Left cardiac atrium (tissue), 4 donors: Measurements from ENCODE around the gene ESRRG. TPM values are rescaled to one million over a fixed set of nuclear protein-coding genes. Genes with fewer than 3 reads are reported as not detected.
"Not testable (repeated sequence)": the region's sequence is repeated elsewhere in the genome, so short reads cannot be mapped to it uniquely, and the experiment has no call there.

Experiments
- ATAC-seq, 2 donors: fragments of 200-7000 bp; cut with Tn5 transposase; one replicate each; pipeline ENCODE4 v1.9.1; 2020; ENCODE audit warnings: mild to moderate bottlenecking in 2 of 2, moderate library complexity in 2 of 2
- DNase-seq: peaks from one replicate; pipeline ENCODE4 v3.0.0-alpha.2; 2020
- intact Hi-C, 2 donors: fragments of 100-400 bp; cut with DNase I; formaldehyde crosslinking; loops; one replicate each; pipeline versions ENCODE4 v1.14.1 to v1.15.1; 2022 to 2023
- total RNA-seq, 2 donors: library from RNA; stranded (reverse); fragmentation: NEBNext Ultra II Directional; extraction: Animal tissue kit (Norgen Biotek cat#: 25700); gene quantifications; one replicate each; pipeline ENCODE4 v1.2.1, GENCODE V29; 2021
- donor health status: DM: no; HTN: yes; CAD: no.
- donor health status: DM: no; HTN: yes; CAD: no; lungs with severe emphysema.
- donor health status: DM: yes; HTN: yes; CAD: no.
- donor health status: Dilated cardiomyopathy.

ESRRG gene
- total RNA-seq, 2 donors from 2014 or later: 17.5 to 29.5 TPM

GRCh38 chr1:216710598-216711333 lies 12.5 kb downstream of the ESRRG start:
- ATAC-seq: peak in 1 of 2 donors; percentile 44
- intact Hi-C loops: no loop called here
- no peak for DNase-seq

GRCh38 chr1:216710055-216710454 lies 13.2 kb downstream of the ESRRG start:
- DNase-seq (no peak), ATAC-seq (peak; percentile 47 to 73)
- intact Hi-C loops: no loop called here

GRCh38 chr1:216705676-216706075 lies 17.6 kb downstream of the ESRRG start:
- DNase-seq (no peak), ATAC-seq (no peak)
- intact Hi-C loops: no loop called here

- DNase-seq, intact Hi-C loops, ATAC-seq: not testable (repeated sequence)
Measured at GRCh38 chr1:216704065-216704464, 19.2 kb downstream of the ESRRG start.

- no peak for ATAC-seq
Measured at GRCh38 chr1:216702170-216702569, 21.1 kb downstream of the ESRRG start.

GRCh38 chr1:216700779-216701178 lies 22.4 kb downstream of the ESRRG start:
- ATAC-seq (no peak), DNase-seq (no peak)
- intact Hi-C loops: no loop called here

More at GRCh38 chr1:216702170-216702569, 21.1 kb downstream of the ESRRG start:
- DNase-seq: no peak
- intact Hi-C loops: no loop called here

- intact Hi-C loops: no loop called here
- ATAC-seq (no peak), DNase-seq (no peak)
Measured at GRCh38 chr1:216691710-216692109, 31.5 kb downstream of the ESRRG start.

- intact Hi-C loops: no loop called here
- DNase-seq (no peak), ATAC-seq (no peak)
Measured at GRCh38 chr1:216690603-216691002, 32.6 kb downstream of the ESRRG start.

GRCh38 chr1:216688127-216688657 lies 35.0 kb downstream of the ESRRG start:
- ATAC-seq (no peak), DNase-seq (no peak)
- intact Hi-C loops: no loop called here

GRCh38 chr1:216686860-216687766 lies 36.1 kb downstream of the ESRRG start:
- intact Hi-C loops: no loop called here
- ATAC-seq (peak; percentile 64 to 74), DNase-seq (no peak)

GRCh38 chr1:216682752-216683151 lies 40.5 kb downstream of the ESRRG start:
- ATAC-seq (peak in 1 of 2 donors; percentile 15), DNase-seq (no peak)
- intact Hi-C loops: no loop called here

GRCh38 chr1:216679108-216679507 lies 44.1 kb downstream of the ESRRG start:
- intact Hi-C loops: no loop called here
- DNase-seq (no peak), ATAC-seq (no peak)

- ATAC-seq: no peak
- intact Hi-C loops: no loop called here
Measured at GRCh38 chr1:216670118-216670883, 52.9 kb downstream of the ESRRG start.

GRCh38 chr1:216666441-216666840 lies 56.8 kb downstream of the ESRRG start:
- DNase-seq: no peak
- no peak for ATAC-seq
- intact Hi-C loops: no loop called here

More at GRCh38 chr1:216670118-216670883, 52.9 kb downstream of the ESRRG start:
- no peak for DNase-seq

GRCh38 chr1:216665856-216666255 lies 57.4 kb downstream of the ESRRG start:
- no peak for ATAC-seq
- no peak for DNase-seq
- intact Hi-C loops: no loop called here

GRCh38 chr1:216665406-216665805 lies 57.8 kb downstream of the ESRRG start:
- no peak for ATAC-seq
- intact Hi-C loops: no loop called here
- no peak for DNase-seq

GRCh38 chr1:216662681-216663080 lies 60.5 kb downstream of the ESRRG start:
- intact Hi-C loops: no loop called here
- ATAC-seq: no peak
- no peak for DNase-seq

- DNase-seq (no peak), ATAC-seq (no peak)
- intact Hi-C loops: no loop called here
Measured at GRCh38 chr1:216660561-216660960, 62.7 kb downstream of the ESRRG start.

GRCh38 chr1:216653001-216653400 lies 70.2 kb downstream of the ESRRG start:
- ATAC-seq: no peak
- no peak for DNase-seq

More at GRCh38 chr1:216653001-216653400, 70.2 kb downstream of the ESRRG start:
- intact Hi-C loops: no loop called here
